SIG-M5 treated with dmso at 0.1 percent for 504 hours (cell line): ENCODE results near the gene CDH22.

Experiments
- DNase-seq: peaks from one replicate; lab custom pipeline; 2025; ENCODE audit not compliant: unreplicated experiment; lab: John Stamatoyannopoulos, UW

Gene CDH22

GRCh38 chr20:46300281-46300680, 8.0 kb downstream of the CDH22 start:
- DNase-seq = no peak

GRCh38 chr20:46299078-46299477, 9.2 kb downstream of the CDH22 start:
- DNase-seq = no peak

- no peak for DNase-seq
Observed at GRCh38 chr20:46298374-46298773, 9.9 kb downstream of the CDH22 start.

- DNase-seq = no peak
Observed at GRCh38 chr20:46296526-46297250, 11.6 kb downstream of the CDH22 start.

GRCh38 chr20:46293084-46293483, 15.2 kb downstream of the CDH22 start:
- peak; percentile 51 for DNase-seq

- DNase-seq = no peak
Observed at GRCh38 chr20:46291401-46291800, 16.9 kb downstream of the CDH22 start.

GRCh38 chr20:46289432-46289831, 18.9 kb downstream of the CDH22 start:
- no peak for DNase-seq

GRCh38 chr20:46286977-46287376, 21.3 kb downstream of the CDH22 start:
- DNase-seq = no peak

- DNase-seq = no peak
Observed at GRCh38 chr20:46286382-46286781, 21.9 kb downstream of the CDH22 start.

- DNase-seq = no peak
Observed at GRCh38 chr20:46285740-46286139, 22.6 kb downstream of the CDH22 start.

- no peak for DNase-seq
Observed at GRCh38 chr20:46285072-46285471, 23.2 kb downstream of the CDH22 start.

- no peak for DNase-seq
Observed at GRCh38 chr20:46284040-46284427, 24.3 kb downstream of the CDH22 start.

- no peak for DNase-seq
Observed at GRCh38 chr20:46283426-46284039, 24.8 kb downstream of the CDH22 start.

- DNase-seq = no peak
Observed at GRCh38 chr20:46282669-46283068, 25.6 kb downstream of the CDH22 start.

GRCh38 chr20:46279103-46279502, 29.2 kb downstream of the CDH22 start:
- DNase-seq = no peak

- DNase-seq = no peak
Observed at GRCh38 chr20:46277602-46278001, 30.7 kb downstream of the CDH22 start.

GRCh38 chr20:46276531-46276930, 31.8 kb downstream of the CDH22 start:
- DNase-seq = no peak

- DNase-seq = no peak
Observed at GRCh38 chr20:46275091-46275490, 33.2 kb downstream of the CDH22 start.

GRCh38 chr20:46273717-46274116, 34.6 kb downstream of the CDH22 start:
- no peak for DNase-seq

- DNase-seq = no peak
Observed at GRCh38 chr20:46272389-46273047, 35.8 kb downstream of the CDH22 start.

- no peak for DNase-seq
Observed at GRCh38 chr20:46270977-46271744, 37.1 kb downstream of the CDH22 start.

GRCh38 chr20:46269372-46269771, 38.9 kb downstream of the CDH22 start:
- DNase-seq = no peak
